Esophagus (tissue), 2 donors: ENCODE data around the gene FANCC. TPM values are rescaled to one million over a fixed set of nuclear protein-coding genes. Genes with fewer than 3 reads are reported as not detected.
A peak's percentile ranks its signal among the peaks of the same experiment; 100 is the strongest.

ENCODE experiments used
- H3K27ac ChIP-seq, 2 donors: one replicate each; pipeline ENCODE4 v1.5.1; 2013; ENCODE audit warnings: low read depth in 2 of 2, mild to moderate bottlenecking in 2 of 2, inconsistent platforms in 1 of 2, low read length in 1 of 2, moderate library complexity in 1 of 2
- H3K27me3 ChIP-seq, 2 donors: one replicate each; pipeline ENCODE4 v1.6.1; 2013; ENCODE audit warnings: low read length in 2 of 2, control low read depth in 1 of 2, mild to moderate bottlenecking in 1 of 2; ENCODE audit not compliant: insufficient read depth in 2 of 2, control insufficient read depth in 1 of 2
- H3K36me3 ChIP-seq, 2 donors: one replicate each; pipeline ENCODE4 v1.6.1; 2013; ENCODE audit warnings: low read length in 1 of 2; ENCODE audit not compliant: control insufficient read depth in 2 of 2, insufficient read depth in 2 of 2
- H3K4me1 ChIP-seq, 2 donors: one replicate each; pipeline ENCODE4 v1.6.1; 2013; ENCODE audit warnings: low read length in 1 of 2; ENCODE audit not compliant: control insufficient read depth in 2 of 2, insufficient read depth in 2 of 2
- H3K4me3 ChIP-seq, 2 donors: one replicate each; pipeline ENCODE4 v1.5.1; 2013; ENCODE audit warnings: low read length in 2 of 2, mild to moderate bottlenecking in 2 of 2, low read depth in 1 of 2, moderate library complexity in 1 of 2
- H3K9me3 ChIP-seq, 2 donors: one replicate each; pipeline ENCODE4 v1.6.1; 2013; ENCODE audit warnings: mild to moderate bottlenecking in 2 of 2, low read depth in 1 of 2, low read length in 1 of 2, moderate library complexity in 1 of 2; ENCODE audit not compliant: control insufficient read depth in 2 of 2, insufficient read depth in 1 of 2
- WGBS, 2 donors: extraction: QIAGEN DNeasy Blood & Tissue Kit; methylation state at CpG; one replicate each; pipeline ENCODE4 v1.1.7; 2013; 5-methylcytosine and 5-hydroxymethylcytosine counted together
- polyA plus RNA-seq, 2 donors: library from polyadenylated mRNA; stranded (reverse); fragments of 200-250 nt; gene quantifications; one replicate each; pipeline ENCODE4 v1.2.3, GENCODE V29; 2013
- donor health status: healthy with polysubstance abuse.
- donor health status: Bipolar disorder and iron deficiency.

Gene FANCC
- polyA plus RNA-seq, 2 donors, result 2.5 to 3.6 TPM

- peaks cover 7 to 23% of the 10 kb centered on the region in 2 donors for H3K36me3 ChIP-seq
- H3K27ac ChIP-seq, result peak overlapping the region; percentile 35 to 68
Observed at GRCh38 chr9:95067897-95068296, 249.6 kb downstream of the FANCC start.

GRCh38 chr9:95067057-95067456, 250.5 kb downstream of the FANCC start:
- peaks cover 11 to 27% of the 10 kb centered on the region in 2 donors for H3K36me3 ChIP-seq
- H3K4me3 ChIP-seq, result no peak overlapping the region
- peak overlapping the region; percentile 68 to 81 for H3K27ac ChIP-seq
- 71 to 77% methylated on average over 6 of the region's 6 CpGs for WGBS, 2 donors
- H3K4me1 ChIP-seq, result peaks cover 12 to 29% of the 10 kb centered on the region in 2 donors
- no peaks in the 10 kb centered on the region for H3K9me3 ChIP-seq
- no peaks in the 10 kb centered on the region for H3K27me3 ChIP-seq

More at GRCh38 chr9:95067897-95068296, 249.6 kb downstream of the FANCC start:
- WGBS, 2 donors, result 21 to 37% methylated on average over 2 of the region's 2 CpGs
- Histone ChIP-seq H3K4me3 (no peak overlapping the region), H3K27me3 (no peaks in the 10 kb centered on the region), H3K9me3 (no peaks in the 10 kb centered on the region), H3K4me1 (peaks cover 7 to 23% of the 10 kb centered on the region in 2 donors)

DNA sequence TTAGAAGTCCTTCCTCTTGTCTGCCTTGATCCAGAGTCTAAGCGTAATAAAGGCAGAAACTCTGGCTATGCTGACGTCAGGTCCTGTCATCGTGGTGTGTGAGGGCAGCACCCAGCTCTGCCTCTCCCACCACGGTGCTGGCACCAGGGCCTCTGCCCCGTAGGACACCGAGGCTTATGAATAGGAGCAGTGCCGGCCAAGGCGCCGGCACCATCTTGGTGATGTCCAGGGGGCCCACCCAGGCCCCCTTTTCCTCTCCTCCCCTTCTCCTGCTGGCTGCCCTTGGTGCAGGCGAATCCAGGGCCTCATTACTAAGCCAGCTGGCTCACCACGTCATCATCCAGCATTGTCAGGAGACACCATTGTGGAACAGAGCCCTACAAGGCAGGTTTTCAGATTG, 252.3 kb downstream of the FANCC start:
- Histone ChIP-seq H3K4me3 (no peak overlapping the region), H3K4me1 (peaks cover 13 to 25% of the 10 kb centered on the region in 2 donors), H3K27ac (peak overlapping the region; percentile 84 to 96), H3K9me3 (no peaks in the 10 kb centered on the region), H3K27me3 (no peaks in the 10 kb centered on the region), H3K36me3 (peaks cover 14 to 23% of the 10 kb centered on the region in 2 donors)
- WGBS, 2 donors, result 38 to 48% methylated on average over 10 to 11 of the region's 11 CpGs

- H3K9me3 ChIP-seq, result no peaks in the 10 kb centered on the region
- peak overlapping the region; percentile 76 to 84 for H3K27ac ChIP-seq
- H3K36me3 ChIP-seq, result peaks cover 14 to 22% of the 10 kb centered on the region in 2 donors
- peaks cover 14 to 28% of the 10 kb centered on the region in 2 donors for H3K4me1 ChIP-seq
- WGBS, 2 donors, result 58 to 73% methylated on average over 10 of the region's 10 CpGs
- H3K4me3 ChIP-seq, result no peak overlapping the region
- no peaks in the 10 kb centered on the region for H3K27me3 ChIP-seq
Observed at GRCh38 chr9:95063300-95063699, 254.2 kb downstream of the FANCC start.

- peaks cover 14 to 23% of the 10 kb centered on the region in 2 donors for H3K36me3 ChIP-seq
- H3K4me1 ChIP-seq, result peaks cover 15 to 28% of the 10 kb centered on the region in 2 donors
- no peaks in the 10 kb centered on the region for H3K9me3 ChIP-seq
- WGBS, 2 donors, result 42 to 49% methylated on average over 7 of the region's 7 CpGs
- H3K27me3 ChIP-seq, result no peaks in the 10 kb centered on the region
- peak overlapping the region; percentile 82 to 84 for H3K27ac ChIP-seq
- H3K4me3 ChIP-seq, result peak overlapping the region in 1 of 2 donors; percentile 5
Observed at GRCh38 chr9:95062596-95063065, 254.9 kb downstream of the FANCC start.

- Histone ChIP-seq H3K9me3 (no peaks in the 10 kb centered on the region), H3K4me3 (no peak overlapping the region), H3K36me3 (peaks cover 14 to 22% of the 10 kb centered on the region in 2 donors), H3K27me3 (no peaks in the 10 kb centered on the region), H3K27ac (peak overlapping the region; percentile 82 to 84), H3K4me1 (peaks cover 17 to 28% of the 10 kb centered on the region in 2 donors)
- 35 to 48% methylated on average over 12 to 13 of the region's 13 CpGs for WGBS, 2 donors
Observed at GRCh38 chr9:95061916-95062595, 255.5 kb downstream of the FANCC start.

DNA sequence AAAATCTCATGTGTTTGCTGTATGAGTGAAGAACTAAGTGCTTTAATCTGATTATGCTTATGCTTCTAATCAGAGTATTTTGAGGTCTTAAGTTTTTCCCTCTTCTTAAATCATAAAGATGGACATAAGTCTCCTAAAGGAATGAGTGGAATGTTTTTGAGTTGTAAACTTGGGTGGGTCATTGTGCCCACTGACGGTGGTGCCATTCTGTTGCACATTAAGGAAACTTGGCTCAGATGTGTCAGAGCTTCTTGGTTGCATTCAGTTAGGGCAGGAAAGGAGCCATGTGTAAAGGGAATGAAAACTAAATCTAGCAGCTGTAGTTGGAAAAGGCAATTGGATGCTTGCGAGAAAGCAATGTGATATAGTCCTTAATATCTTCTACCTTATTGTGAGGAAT, 256.6 kb downstream of the FANCC start:
- Histone ChIP-seq H3K4me3 (no peak overlapping the region), H3K4me1 (peaks cover 23 to 29% of the 10 kb centered on the region in 2 donors), H3K27me3 (no peaks in the 10 kb centered on the region), H3K27ac (peak overlapping the region; percentile 48 to 57), H3K36me3 (peaks cover 14 to 21% of the 10 kb centered on the region in 2 donors), H3K9me3 (no peaks in the 10 kb centered on the region)
- 39 to 49% methylated on average over 2 of the region's 2 CpGs for WGBS, 2 donors

GRCh38 chr9:95060234-95060633, 257.3 kb downstream of the FANCC start:
- WGBS, 2 donors, result 21 to 35% methylated on average over 5 of the region's 5 CpGs
- H3K4me3 ChIP-seq, result no peak overlapping the region
- H3K9me3 ChIP-seq, result no peaks in the 10 kb centered on the region
- H3K4me1 ChIP-seq, result peaks cover 19 to 27% of the 10 kb centered on the region in 2 donors
- H3K36me3 ChIP-seq, result peaks cover 13 to 19% of the 10 kb centered on the region in 2 donors
- no peaks in the 10 kb centered on the region for H3K27me3 ChIP-seq
- H3K27ac ChIP-seq, result peak overlapping the region; percentile 57 to 61

DNA sequence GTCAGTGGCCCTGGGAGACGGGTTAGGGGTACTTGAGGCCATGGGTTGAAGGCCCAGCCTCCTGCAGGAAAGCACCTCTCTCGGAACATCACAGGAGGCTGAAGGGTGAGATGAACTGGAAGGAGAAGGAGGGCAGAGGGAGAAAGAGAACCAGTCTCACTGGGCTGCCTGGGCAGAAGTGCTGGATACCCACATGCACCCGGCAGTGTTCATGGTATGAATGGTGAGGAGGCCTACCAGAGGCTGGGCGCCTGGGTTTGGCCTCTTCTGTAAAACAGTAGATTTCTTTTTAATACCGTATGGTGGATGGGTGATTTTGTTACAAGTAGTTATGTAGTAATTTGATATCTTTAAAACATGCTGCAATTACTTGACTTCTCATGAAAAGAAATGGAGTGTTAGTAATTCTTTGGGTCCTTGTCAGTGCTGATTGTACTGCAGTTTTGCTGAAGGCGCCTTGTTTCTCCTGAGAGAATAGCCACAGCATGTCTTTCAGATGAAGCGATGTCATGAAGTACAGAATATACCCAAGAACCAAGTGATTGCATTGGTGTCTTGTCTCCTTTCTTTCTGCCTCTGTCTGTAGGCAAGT, 258.6 kb downstream of the FANCC start:
- Histone ChIP-seq H3K4me1 (peaks cover 17 to 25% of the 10 kb centered on the region in 2 donors), H3K27ac (peak overlapping the region; percentile 80 to 86), H3K27me3 (no peaks in the 10 kb centered on the region), H3K9me3 (no peaks in the 10 kb centered on the region), H3K4me3 (peak overlapping the region; percentile 19 to 44), H3K36me3 (peaks cover 11 to 17% of the 10 kb centered on the region in 2 donors)
- 41 to 45% methylated on average over 7 of the region's 7 CpGs for WGBS, 2 donors
